ENCODE results near the gene TRPM4.

Gene TRPM4

DNA sequence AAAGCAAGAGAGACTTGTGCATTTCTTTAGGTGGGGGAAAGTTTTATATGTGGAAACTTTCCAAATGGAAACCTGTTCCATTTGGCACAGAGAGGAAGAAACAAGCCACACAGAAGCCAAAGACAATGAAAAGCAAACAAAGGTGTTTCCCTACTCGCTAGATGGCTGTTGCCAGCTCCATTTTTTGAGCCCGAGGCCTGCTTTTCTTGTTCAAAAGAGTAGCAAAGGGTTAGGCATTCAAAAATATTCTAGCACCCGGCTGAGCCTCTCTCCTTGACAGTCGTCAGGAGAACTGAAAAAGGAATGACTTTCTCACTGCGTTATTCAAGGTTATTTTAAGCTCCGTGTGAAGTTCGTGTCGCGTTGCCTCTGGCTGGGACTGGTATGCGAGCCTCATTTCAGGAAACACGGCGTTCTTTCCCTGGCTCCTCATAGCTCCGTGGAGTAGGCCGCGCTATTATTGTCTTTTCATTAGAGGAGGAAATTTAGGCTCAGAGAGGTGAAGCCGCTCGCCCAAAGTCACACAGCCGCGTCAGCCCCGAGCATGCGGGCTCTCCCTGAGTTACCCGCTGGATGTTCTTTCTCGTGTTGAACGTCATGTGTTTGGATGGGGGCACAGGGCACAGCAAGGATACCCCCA lies 7.6 kb downstream of the TRPM4 start:
- Histone ChIP-seq H3K4me1 (ENCODE audit: insufficient read depth, poor library complexity, severe bottlenecking) (no peaks in the 10 kb centered on the region), H3K27me3 (ENCODE audit: insufficient read depth, poor library complexity, severe bottlenecking) (no peaks in the 10 kb centered on the region), H3K27ac (ENCODE audit: poor library complexity, severe bottlenecking) (no peak overlapping the region), H3K4me3 (ENCODE audit: severe bottlenecking) (no peak overlapping the region), H3K36me3 (ENCODE audit: low read depth) (peaks cover 6% of the 10 kb centered on the region), H3K9me3 (ENCODE audit: severe bottlenecking) (no peaks in the 10 kb centered on the region)
- TF ChIP-seq, protein P1, sequence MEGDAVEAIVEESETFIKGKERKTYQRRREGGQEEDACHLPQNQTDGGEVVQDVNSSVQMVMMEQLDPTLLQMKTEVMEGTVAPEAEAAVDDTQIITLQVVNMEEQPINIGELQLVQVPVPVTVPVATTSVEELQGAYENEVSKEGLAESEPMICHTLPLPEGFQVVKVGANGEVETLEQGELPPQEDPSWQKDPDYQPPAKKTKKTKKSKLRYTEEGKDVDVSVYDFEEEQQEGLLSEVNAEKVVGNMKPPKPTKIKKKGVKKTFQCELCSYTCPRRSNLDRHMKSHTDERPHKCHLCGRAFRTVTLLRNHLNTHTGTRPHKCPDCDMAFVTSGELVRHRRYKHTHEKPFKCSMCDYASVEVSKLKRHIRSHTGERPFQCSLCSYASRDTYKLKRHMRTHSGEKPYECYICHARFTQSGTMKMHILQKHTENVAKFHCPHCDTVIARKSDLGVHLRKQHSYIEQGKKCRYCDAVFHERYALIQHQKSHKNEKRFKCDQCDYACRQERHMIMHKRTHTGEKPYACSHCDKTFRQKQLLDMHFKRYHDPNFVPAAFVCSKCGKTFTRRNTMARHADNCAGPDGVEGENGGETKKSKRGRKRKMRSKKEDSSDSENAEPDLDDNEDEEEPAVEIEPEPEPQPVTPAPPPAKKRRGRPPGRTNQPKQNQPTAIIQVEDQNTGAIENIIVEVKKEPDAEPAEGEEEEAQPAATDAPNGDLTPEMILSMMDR (IDR thresholded peaks at IDR 0.05; ENCODE audit: poor library complexity, severe bottlenecking) = no peak
- ATAC-seq (ENCODE audit: low read depth) (no peak), DNase-seq (ENCODE audit: low spot score) (no peak)

DNA sequence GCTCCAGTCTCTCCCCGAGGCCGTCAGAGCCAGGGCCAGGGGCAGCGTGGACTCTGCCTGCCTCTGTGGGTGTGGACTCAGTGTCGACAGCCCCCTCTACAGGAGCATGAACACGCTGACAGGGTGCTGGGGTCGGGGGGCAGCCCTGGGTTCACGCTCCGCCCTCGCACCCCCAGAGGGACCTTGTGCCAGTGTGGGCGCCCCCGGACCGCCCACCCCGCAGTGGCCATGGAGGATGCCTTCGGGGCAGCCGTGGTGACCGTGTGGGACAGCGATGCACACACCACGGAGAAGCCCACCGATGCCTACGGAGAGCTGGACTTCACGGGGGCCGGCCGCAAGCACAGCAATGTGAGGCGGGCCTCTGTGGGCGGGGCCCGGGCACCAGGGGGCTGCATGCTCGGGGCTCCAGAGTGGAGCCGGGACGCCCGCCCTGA lies 8.3 kb downstream of the TRPM4 start:
- Histone ChIP-seq H3K27me3 (ENCODE audit: insufficient read depth, poor library complexity, severe bottlenecking) (no peaks in the 10 kb centered on the region), H3K4me3 (ENCODE audit: severe bottlenecking) (no peak overlapping the region)
- no peak for DNase-seq (ENCODE audit: low spot score)

DNA sequence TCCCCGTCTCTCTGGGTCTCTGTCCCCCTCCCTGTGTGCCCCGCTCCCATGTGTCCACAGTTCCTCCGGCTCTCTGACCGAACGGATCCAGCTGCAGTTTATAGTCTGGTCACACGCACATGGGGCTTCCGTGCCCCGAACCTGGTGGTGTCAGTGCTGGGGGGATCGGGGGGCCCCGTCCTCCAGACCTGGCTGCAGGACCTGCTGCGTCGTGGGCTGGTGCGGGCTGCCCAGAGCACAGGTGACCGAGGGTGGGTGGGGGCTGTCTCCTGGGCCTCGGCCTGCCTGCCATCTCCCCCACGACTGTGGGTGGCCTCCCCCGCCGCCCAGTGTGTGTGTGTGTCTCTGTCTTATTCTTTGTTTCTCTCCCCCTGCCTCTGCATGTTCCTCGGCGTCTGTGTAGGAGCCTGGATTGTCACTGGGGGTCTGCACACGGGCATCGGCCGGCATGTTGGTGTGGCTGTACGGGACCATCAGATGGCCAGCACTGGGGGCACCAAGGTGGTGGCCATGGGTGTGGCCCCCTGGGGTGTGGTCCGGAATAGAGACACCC lies 10.3 kb downstream of the TRPM4 start:
- Histone ChIP-seq H3K36me3 (ENCODE audit: low read depth) (peaks cover 19% of the 10 kb centered on the region), H3K27me3 (ENCODE audit: insufficient read depth, poor library complexity, severe bottlenecking) (no peaks in the 10 kb centered on the region), H3K27ac (ENCODE audit: poor library complexity, severe bottlenecking) (no peak overlapping the region), H3K4me3 (ENCODE audit: severe bottlenecking) (no peak overlapping the region), H3K4me1 (ENCODE audit: insufficient read depth, poor library complexity, severe bottlenecking) (no peaks in the 10 kb centered on the region), H3K9me3 (ENCODE audit: severe bottlenecking) (no peaks in the 10 kb centered on the region)
- DNase-seq (ENCODE audit: low spot score) (no peak), ATAC-seq (ENCODE audit: low read depth) (no peak)
- TF ChIP-seq, protein P1 (IDR thresholded peaks at IDR 0.05; ENCODE audit: poor library complexity, severe bottlenecking) = no peak

More for the DNA sequence above, 8.3 kb downstream of the TRPM4 start:
- no peak for ATAC-seq (ENCODE audit: low read depth)
- Histone ChIP-seq H3K27ac (ENCODE audit: poor library complexity, severe bottlenecking) (no peak overlapping the region), H3K9me3 (ENCODE audit: severe bottlenecking) (no peaks in the 10 kb centered on the region), H3K36me3 (ENCODE audit: low read depth) (peaks cover 11% of the 10 kb centered on the region), H3K4me1 (ENCODE audit: insufficient read depth, poor library complexity, severe bottlenecking) (no peaks in the 10 kb centered on the region)
- TF ChIP-seq, protein P1 (IDR thresholded peaks at IDR 0.05; ENCODE audit: poor library complexity, severe bottlenecking) = no peak

DNA sequence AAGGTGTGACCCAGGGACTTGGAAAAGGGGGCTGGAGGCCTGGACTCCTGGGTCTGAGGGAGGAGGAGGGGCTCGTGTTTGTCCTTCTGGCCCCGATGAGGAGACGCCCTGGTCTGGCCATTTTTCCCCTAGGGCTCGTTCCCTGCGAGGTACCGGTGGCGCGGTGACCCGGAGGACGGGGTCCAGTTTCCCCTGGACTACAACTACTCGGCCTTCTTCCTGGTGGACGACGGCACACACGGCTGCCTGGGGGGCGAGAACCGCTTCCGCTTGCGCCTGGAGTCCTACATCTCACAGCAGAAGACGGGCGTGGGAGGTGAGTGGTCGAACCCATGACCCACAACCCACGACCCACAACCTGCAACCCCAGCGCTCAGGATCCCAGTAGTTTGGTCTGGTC lies 10.8 kb downstream of the TRPM4 start:
- no peak overlapping the region for H3K4me3 ChIP-seq (ENCODE audit: severe bottlenecking)
- no peaks in the 10 kb centered on the region for H3K4me1 ChIP-seq (ENCODE audit: insufficient read depth, poor library complexity, severe bottlenecking)
- no peaks in the 10 kb centered on the region for H3K27me3 ChIP-seq (ENCODE audit: insufficient read depth, poor library complexity, severe bottlenecking)
- no peaks in the 10 kb centered on the region for H3K9me3 ChIP-seq (ENCODE audit: severe bottlenecking)
- ATAC-seq (ENCODE audit: low read depth) = no peak
- H3K27ac ChIP-seq (ENCODE audit: poor library complexity, severe bottlenecking) = no peak overlapping the region
- H3K36me3 ChIP-seq (ENCODE audit: low read depth) = peaks cover 21% of the 10 kb centered on the region
- no peak for DNase-seq (ENCODE audit: low spot score)
- TF ChIP-seq, protein P1 (IDR thresholded peaks at IDR 0.05; ENCODE audit: poor library complexity, severe bottlenecking) = no peak

DNA sequence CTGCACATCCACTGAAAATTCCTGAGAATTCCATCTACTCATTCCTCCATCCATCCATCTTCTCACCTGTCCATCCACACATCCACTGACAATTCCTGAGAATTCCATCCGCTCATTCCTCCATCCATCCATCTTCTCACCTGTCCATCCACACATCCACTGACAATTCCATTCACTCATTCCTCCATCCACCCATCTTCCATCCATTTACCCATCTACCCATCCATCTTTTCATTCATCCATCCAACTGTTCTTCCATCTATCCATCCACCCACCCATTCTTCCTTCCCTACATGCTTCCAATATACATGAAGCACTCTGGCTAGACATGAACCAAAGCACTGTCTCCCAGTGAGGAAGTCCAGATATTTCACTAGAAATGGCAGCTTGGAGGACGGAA lies 15.6 kb downstream of the TRPM4 start:
- H3K36me3 ChIP-seq (ENCODE audit: low read depth) = peaks cover 24% of the 10 kb centered on the region
- no peak overlapping the region for H3K27ac ChIP-seq (ENCODE audit: poor library complexity, severe bottlenecking)
- ATAC-seq (ENCODE audit: low read depth) = no peak
- H3K27me3 ChIP-seq (ENCODE audit: insufficient read depth, poor library complexity, severe bottlenecking) = no peaks in the 10 kb centered on the region
- no peak overlapping the region for H3K4me3 ChIP-seq (ENCODE audit: severe bottlenecking)
- TF ChIP-seq, protein P1 (IDR thresholded peaks at IDR 0.05; ENCODE audit: poor library complexity, severe bottlenecking) = no peak
- H3K4me1 ChIP-seq (ENCODE audit: insufficient read depth, poor library complexity, severe bottlenecking) = no peaks in the 10 kb centered on the region
- no peak for DNase-seq (ENCODE audit: low spot score)
- H3K9me3 ChIP-seq (ENCODE audit: severe bottlenecking) = no peaks in the 10 kb centered on the region
